ENCODE results near the gene GGA1. TPM values are rescaled to one million over a fixed set of nuclear protein-coding genes. Genes with fewer than 3 reads are reported as not detected.

The GGA1 gene
- total RNA-seq, 2 donors from 2014 or later: 17.7 to 29.0 TPM

DNA sequence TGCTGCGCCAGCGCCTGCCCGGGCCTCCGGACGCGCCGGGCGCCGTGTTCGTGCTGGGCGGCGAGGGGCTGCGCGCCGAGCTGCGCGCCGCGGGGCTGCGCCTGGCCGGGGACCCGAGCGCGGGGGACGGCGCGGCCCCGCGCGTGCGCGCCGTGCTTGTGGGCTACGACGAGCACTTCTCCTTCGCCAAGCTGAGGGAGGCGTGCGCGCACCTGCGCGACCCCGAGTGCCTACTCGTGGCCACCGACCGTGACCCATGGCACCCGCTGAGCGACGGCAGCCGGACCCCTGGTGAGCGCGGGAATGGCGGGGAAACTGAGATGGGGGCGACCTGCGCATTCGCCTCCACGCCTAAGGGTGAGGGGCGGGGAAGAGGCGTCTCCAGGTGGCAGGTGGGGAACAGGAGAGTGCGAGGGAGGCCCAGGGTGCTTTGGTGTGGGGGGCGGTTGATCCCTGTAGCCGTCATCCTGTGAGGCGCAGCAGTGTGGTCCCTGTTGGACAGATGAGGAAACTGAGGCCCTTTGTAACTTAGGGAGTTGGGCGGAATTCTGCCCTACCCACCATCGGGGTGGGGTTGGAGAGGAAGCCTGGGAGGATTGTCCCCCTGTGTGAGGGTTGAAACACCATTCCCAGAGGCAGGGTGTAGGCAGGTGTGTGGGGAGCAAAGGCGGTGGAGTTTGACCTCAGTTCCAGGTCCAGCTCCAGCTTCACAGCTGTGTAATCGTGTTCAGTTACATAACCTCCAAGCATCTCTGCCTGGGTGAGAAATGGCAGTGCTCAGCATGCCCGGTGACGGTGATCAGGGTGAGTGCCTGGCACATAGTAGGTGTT lies 50.6 kb downstream of the GGA1 start:
- Histone ChIP-seq H3K27me3 (no peaks in the 10 kb centered on the region), H3K4me3 (peak overlapping the region; percentile 54 to 63), H3K9me3 (no peaks in the 10 kb centered on the region), H3K27ac (peak overlapping the region; percentile 60 to 73), H3K36me3 (no peaks in the 10 kb centered on the region), H3K4me1 (peaks cover 0 to 50% of the 10 kb centered on the region in 2 donors)
- DNase-seq (ENCODE audit: low spot score): no peak
- TF ChIP-seq, protein P1, sequence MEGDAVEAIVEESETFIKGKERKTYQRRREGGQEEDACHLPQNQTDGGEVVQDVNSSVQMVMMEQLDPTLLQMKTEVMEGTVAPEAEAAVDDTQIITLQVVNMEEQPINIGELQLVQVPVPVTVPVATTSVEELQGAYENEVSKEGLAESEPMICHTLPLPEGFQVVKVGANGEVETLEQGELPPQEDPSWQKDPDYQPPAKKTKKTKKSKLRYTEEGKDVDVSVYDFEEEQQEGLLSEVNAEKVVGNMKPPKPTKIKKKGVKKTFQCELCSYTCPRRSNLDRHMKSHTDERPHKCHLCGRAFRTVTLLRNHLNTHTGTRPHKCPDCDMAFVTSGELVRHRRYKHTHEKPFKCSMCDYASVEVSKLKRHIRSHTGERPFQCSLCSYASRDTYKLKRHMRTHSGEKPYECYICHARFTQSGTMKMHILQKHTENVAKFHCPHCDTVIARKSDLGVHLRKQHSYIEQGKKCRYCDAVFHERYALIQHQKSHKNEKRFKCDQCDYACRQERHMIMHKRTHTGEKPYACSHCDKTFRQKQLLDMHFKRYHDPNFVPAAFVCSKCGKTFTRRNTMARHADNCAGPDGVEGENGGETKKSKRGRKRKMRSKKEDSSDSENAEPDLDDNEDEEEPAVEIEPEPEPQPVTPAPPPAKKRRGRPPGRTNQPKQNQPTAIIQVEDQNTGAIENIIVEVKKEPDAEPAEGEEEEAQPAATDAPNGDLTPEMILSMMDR (IDR thresholded peaks at IDR 0.05): no peak

DNA sequence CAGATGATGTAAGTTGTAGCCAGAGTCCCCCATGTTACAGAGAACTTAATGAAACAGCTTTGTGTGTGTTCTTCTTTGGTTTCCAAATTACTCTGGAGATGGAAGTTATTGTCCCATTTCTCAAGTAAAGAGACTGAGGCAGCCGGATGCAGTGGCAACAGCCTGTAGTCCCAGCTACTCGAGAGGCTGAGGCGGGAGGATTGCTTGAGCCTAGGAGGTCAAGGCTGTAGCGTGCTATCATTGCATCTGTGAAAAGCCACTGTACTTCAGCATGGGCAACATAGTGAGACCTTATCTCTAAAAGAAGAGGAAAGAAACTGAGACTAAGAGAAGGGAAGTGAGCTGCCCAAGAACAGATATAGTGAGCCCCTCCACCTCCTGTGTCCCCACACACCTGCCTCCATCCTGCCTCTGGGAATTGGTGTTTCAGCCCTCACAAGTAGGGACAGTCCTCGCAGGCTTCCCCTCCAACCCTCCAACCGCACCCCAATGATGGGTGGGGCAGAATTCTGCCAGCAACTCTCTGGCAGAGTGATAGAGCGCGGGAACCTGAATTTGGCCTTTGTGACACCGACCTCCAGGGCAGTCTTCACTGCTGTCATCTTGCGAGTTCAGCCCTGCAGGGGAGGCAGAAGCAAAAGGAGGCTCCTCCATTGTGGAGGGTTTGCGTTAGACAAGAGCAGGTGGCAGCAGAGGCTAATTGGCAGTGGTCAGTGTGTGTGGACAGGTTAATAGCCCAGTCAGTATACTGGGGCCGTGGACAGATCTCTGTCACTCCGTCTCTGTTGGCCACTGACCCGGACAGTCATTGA lies 51.5 kb downstream of the GGA1 start:
- TF ChIP-seq, protein P1 (IDR thresholded peaks at IDR 0.05): no peak
- H3K4me3 ChIP-seq: peak overlapping the region in 1 of 2 donors; percentile 63

DNA sequence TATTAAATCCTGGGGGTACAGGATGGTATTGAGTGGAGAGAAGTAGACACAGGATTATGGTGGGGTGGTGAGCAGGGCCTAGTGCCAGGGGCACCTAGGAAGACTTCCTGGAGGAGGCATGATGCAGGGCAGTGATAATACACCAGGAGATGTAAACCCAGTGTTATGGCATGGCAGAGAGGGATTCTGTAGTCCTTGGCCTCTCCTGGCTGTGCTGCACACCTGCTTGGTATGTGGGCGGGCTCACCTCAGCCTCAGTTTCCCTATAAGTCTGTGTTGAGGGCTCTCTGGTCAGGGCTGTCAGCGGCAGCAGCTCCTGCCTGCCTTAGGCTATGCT lies 52.0 kb downstream of the GGA1 start:
- no peak for DNase-seq (ENCODE audit: low spot score)
- Histone ChIP-seq H3K27ac (peak overlapping the region; percentile 73 to 81), H3K36me3 (peaks cover 3% of the 10 kb centered on the region), H3K9me3 (no peaks in the 10 kb centered on the region), H3K4me3 (no peak overlapping the region), H3K4me1 (peaks cover 0 to 64% of the 10 kb centered on the region in 2 donors), H3K27me3 (no peaks in the 10 kb centered on the region)
- TF ChIP-seq, protein P1 (IDR thresholded peaks at IDR 0.05): no peak

More for the DNA sequence above, 51.5 kb downstream of the GGA1 start:
- no peaks in the 10 kb centered on the region for H3K27me3 ChIP-seq
- no peaks in the 10 kb centered on the region for H3K36me3 ChIP-seq
- peak overlapping the region; percentile 73 to 81 for H3K27ac ChIP-seq
- peaks cover 0 to 58% of the 10 kb centered on the region in 2 donors for H3K4me1 ChIP-seq
- no peaks in the 10 kb centered on the region for H3K9me3 ChIP-seq
- no peak for DNase-seq (ENCODE audit: low spot score)

- no peak overlapping the region for H3K4me3 ChIP-seq
- H3K4me1 ChIP-seq: peaks cover 0 to 64% of the 10 kb centered on the region in 2 donors
- TF ChIP-seq, protein P1 (IDR thresholded peaks at IDR 0.05): peak; percentile 26 to 66
These were observed 52.7 kb downstream of the GGA1 start for GRCh38 chr22:37661160-37661924.

GRCh38 chr22:37662039-37662438 lies 53.4 kb downstream of the GGA1 start:
- Histone ChIP-seq H3K4me1 (peaks cover 0 to 64% of the 10 kb centered on the region in 2 donors), H3K27ac (peak overlapping the region; percentile 73 to 81), H3K27me3 (no peaks in the 10 kb centered on the region), H3K9me3 (no peaks in the 10 kb centered on the region), H3K4me3 (no peak overlapping the region), H3K36me3 (peaks cover 6% of the 10 kb centered on the region)
- TF ChIP-seq, protein P1 (IDR thresholded peaks at IDR 0.05): no peak
- DNase-seq (ENCODE audit: low spot score): no peak

More at GRCh38 chr22:37661160-37661924, 52.7 kb downstream of the GGA1 start:
- Histone ChIP-seq H3K27ac (peak overlapping the region; percentile 73 to 81), H3K36me3 (peaks cover 6% of the 10 kb centered on the region), H3K27me3 (no peaks in the 10 kb centered on the region), H3K9me3 (no peaks in the 10 kb centered on the region)
- DNase-seq (ENCODE audit: low spot score): no peak
